ENCODE data around the gene CCDC47.

GRCh38 chr17:63775420-63775819 is 2.0 kb upstream of the CCDC47 start:
- TF ChIP-seq CTCF (CRISPR knock-in tag; IDR thresholded peaks at IDR 0.05): no peak
- TF ChIP-seq ZNF274 (CRISPR knock-in tag; IDR thresholded peaks at IDR 0.05): no peak
- no peak for TF ChIP-seq NCOA1 (CRISPR knock-in tag; IDR thresholded peaks at IDR 0.05)
- TF ChIP-seq ZBTB43 (CRISPR knock-in tag; conservative IDR thresholded peaks at IDR 0.05): no peak
- TF ChIP-seq ZNF138 (CRISPR knock-in tag; IDR thresholded peaks at IDR 0.05; ENCODE audit: low read depth): no peak
- TF ChIP-seq SUZ12 (IDR thresholded peaks at IDR 0.05; ENCODE audit: low read depth, low read length): no peak
- TF ChIP-seq MAFG (CRISPR knock-in tag; IDR thresholded peaks at IDR 0.05): no peak
- TF ChIP-seq TCF7 (IDR thresholded peaks at IDR 0.05; ENCODE audit: low read depth): no peak
- TF ChIP-seq USF2 (IDR thresholded peaks at IDR 0.05; ENCODE audit: low read depth, low read length): no peak
- TF ChIP-seq USF2 (CRISPR knock-in tag; IDR thresholded peaks at IDR 0.05; ENCODE audit: borderline replicate concordance): no peak
